Left ventricle myocardium inferior (tissue), 1 donor: ENCODE data around the gene PTPN13. TPM values are rescaled to one million over a fixed set of nuclear protein-coding genes. Genes with fewer than 3 reads are reported as not detected.

Source experiments
- DNase-seq: peaks from one replicate; pipeline ENCODE4 v3.0.0-alpha.2; 2020
- H3K27ac ChIP-seq: fragments of 200-600 bp; replicated peaks from 2 replicates; pipeline ENCODE4 v1.8.0; 2021
- H3K27me3 ChIP-seq: fragments of 200-600 bp; 2 replicates; pipeline ENCODE4 v1.8.0; 2021; ENCODE audit warnings: low read depth
- H3K36me3 ChIP-seq: fragments of 200-600 bp; 2 replicates; pipeline ENCODE4 v1.8.0; 2021
- H3K4me1 ChIP-seq: fragments of 200-600 bp; 2 replicates; pipeline ENCODE4 v1.8.0; 2021
- H3K4me3 ChIP-seq: fragments of 200-600 bp; 2 replicates; pipeline ENCODE4 v1.8.0; 2021; ENCODE audit warnings: mild to moderate bottlenecking, moderate library complexity
- H3K9me3 ChIP-seq: fragments of 200-600 bp; replicated peaks from 2 replicates; pipeline ENCODE4 v1.8.0; 2021
- intact Hi-C: fragments of 100-400 bp; cut with micrococcal nuclease; formaldehyde crosslinking; loops from one replicate; pipeline ENCODE4 v1.11.0; 2022
- total RNA-seq: library from RNA; stranded (reverse); fragmentation: NEBNext Ultra II Directional; extraction: Animal tissue kit (Norgen Biotek cat#: 25700); gene quantifications from one replicate; pipeline ENCODE4 v1.2.1, GENCODE V29; 2021
- TF ChIP-seq, protein P1 (sequence below): fragments of 200-600 bp; IDR thresholded peaks from 2 replicates; pipeline ENCODE4 v1.8.0; 2021; ENCODE audit warnings: antibody characterized with exemption, mild to moderate bottlenecking, borderline replicate concordance
- donor health status: DM: no; HTN: yes; CAD: no; lungs with severe emphysema.

The PTPN13 gene
- total RNA-seq, 1 donor from 2014 or later = 3.8 TPM

GRCh38 chr4:86615501-86615900 lies 21.4 kb downstream of the PTPN13 start:
- Histone ChIP-seq H3K27me3 (no peaks in the 10 kb centered on the region), H3K36me3 (no peaks in the 10 kb centered on the region), H3K4me1 (no peaks in the 10 kb centered on the region), H3K4me3 (no peak overlapping the region), H3K9me3 (peaks cover 5% of the 10 kb centered on the region), H3K27ac (no peak overlapping the region)
- DNase-seq = no peak
- intact Hi-C loops = no loop called here
- TF ChIP-seq, protein P1, sequence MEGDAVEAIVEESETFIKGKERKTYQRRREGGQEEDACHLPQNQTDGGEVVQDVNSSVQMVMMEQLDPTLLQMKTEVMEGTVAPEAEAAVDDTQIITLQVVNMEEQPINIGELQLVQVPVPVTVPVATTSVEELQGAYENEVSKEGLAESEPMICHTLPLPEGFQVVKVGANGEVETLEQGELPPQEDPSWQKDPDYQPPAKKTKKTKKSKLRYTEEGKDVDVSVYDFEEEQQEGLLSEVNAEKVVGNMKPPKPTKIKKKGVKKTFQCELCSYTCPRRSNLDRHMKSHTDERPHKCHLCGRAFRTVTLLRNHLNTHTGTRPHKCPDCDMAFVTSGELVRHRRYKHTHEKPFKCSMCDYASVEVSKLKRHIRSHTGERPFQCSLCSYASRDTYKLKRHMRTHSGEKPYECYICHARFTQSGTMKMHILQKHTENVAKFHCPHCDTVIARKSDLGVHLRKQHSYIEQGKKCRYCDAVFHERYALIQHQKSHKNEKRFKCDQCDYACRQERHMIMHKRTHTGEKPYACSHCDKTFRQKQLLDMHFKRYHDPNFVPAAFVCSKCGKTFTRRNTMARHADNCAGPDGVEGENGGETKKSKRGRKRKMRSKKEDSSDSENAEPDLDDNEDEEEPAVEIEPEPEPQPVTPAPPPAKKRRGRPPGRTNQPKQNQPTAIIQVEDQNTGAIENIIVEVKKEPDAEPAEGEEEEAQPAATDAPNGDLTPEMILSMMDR = no peak

GRCh38 chr4:86619656-86620055 lies 25.5 kb downstream of the PTPN13 start:
- Histone ChIP-seq H3K36me3 (no peaks in the 10 kb centered on the region), H3K27me3 (no peaks in the 10 kb centered on the region), H3K9me3 (peaks cover 5% of the 10 kb centered on the region), H3K4me1 (no peaks in the 10 kb centered on the region), H3K27ac (no peak overlapping the region), H3K4me3 (no peak overlapping the region)
- TF ChIP-seq, protein P1 = no peak
- intact Hi-C loops = no loop called here
- DNase-seq = no peak

- TF ChIP-seq, protein P1 = no peak
- no peak for DNase-seq
- intact Hi-C loops = no loop called here
- Histone ChIP-seq H3K9me3 (peaks cover 5% of the 10 kb centered on the region), H3K27me3 (no peaks in the 10 kb centered on the region), H3K4me3 (no peak overlapping the region), H3K36me3 (no peaks in the 10 kb centered on the region), H3K27ac (no peak overlapping the region), H3K4me1 (no peaks in the 10 kb centered on the region)
Observed at GRCh38 chr4:86621435-86621834, 27.3 kb downstream of the PTPN13 start.

- no peak overlapping the region for H3K27ac ChIP-seq
- no peaks in the 10 kb centered on the region for H3K9me3 ChIP-seq
- intact Hi-C loops = no loop called here
- TF ChIP-seq, protein P1 = no peak
- no peak overlapping the region for H3K4me3 ChIP-seq
- H3K27me3 ChIP-seq = no peaks in the 10 kb centered on the region
- no peaks in the 10 kb centered on the region for H3K36me3 ChIP-seq
- no peak for DNase-seq
- H3K4me1 ChIP-seq = no peaks in the 10 kb centered on the region
Observed at GRCh38 chr4:86626066-86626465, 32.0 kb downstream of the PTPN13 start.

DNA sequence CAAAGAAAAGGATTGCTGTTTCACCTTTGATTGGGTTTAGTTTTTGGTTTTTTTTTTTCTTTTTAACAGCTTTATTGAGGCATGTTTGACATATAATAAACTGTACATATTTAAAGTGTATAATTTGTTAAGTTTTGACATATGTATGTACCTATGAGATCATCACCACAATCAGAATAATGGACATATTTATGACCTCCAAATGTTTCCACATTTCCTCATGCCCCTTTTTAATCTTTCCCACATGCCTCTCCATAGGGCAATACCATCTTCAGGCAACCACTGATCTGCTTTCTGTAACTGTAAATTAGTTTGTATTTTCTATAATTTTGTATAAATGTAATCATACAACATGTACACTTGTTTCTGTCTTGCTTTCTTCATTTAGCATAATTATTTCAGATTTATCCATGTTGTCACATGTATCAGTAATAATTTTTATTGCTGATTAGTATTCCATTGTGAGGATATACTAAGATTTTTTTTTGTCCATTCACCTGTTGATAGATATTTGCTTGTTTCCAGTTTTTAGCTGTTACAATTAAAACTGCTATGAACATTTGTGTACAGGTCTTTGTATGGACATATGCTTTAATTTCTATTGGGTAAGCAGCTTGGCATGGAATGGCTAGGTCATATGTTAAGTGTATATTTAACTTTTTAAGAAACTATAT lies 33.5 kb downstream of the PTPN13 start:
- H3K36me3 ChIP-seq = no peaks in the 10 kb centered on the region
- no peak overlapping the region for H3K27ac ChIP-seq
- no peak for DNase-seq
- TF ChIP-seq, protein P1 = no peak
- intact Hi-C loops = no loop called here
- H3K4me1 ChIP-seq = no peaks in the 10 kb centered on the region
- H3K4me3 ChIP-seq = no peak overlapping the region
- H3K9me3 ChIP-seq = no peaks in the 10 kb centered on the region
- no peaks in the 10 kb centered on the region for H3K27me3 ChIP-seq
